Hindlimb muscle (tissue), 1 donor: ENCODE results near the gene SLC2A11. TPM values are rescaled to one million over a fixed set of nuclear protein-coding genes. Genes with fewer than 3 reads are reported as not detected.

Experiments
- DNase-seq: peaks from one replicate; pipeline ENCODE4 v3.0.0-alpha.2; 2013
- polyA plus RNA-seq: library from polyadenylated mRNA; unstranded; fragments of 120-200 nt; gene quantifications from one replicate; pipeline ENCODE4 v1.2.1, GENCODE V29; 2013; ENCODE audit not compliant: insufficient read length

The SLC2A11 gene
- polyA plus RNA-seq, 1 donor: 9.5 TPM

DNA sequence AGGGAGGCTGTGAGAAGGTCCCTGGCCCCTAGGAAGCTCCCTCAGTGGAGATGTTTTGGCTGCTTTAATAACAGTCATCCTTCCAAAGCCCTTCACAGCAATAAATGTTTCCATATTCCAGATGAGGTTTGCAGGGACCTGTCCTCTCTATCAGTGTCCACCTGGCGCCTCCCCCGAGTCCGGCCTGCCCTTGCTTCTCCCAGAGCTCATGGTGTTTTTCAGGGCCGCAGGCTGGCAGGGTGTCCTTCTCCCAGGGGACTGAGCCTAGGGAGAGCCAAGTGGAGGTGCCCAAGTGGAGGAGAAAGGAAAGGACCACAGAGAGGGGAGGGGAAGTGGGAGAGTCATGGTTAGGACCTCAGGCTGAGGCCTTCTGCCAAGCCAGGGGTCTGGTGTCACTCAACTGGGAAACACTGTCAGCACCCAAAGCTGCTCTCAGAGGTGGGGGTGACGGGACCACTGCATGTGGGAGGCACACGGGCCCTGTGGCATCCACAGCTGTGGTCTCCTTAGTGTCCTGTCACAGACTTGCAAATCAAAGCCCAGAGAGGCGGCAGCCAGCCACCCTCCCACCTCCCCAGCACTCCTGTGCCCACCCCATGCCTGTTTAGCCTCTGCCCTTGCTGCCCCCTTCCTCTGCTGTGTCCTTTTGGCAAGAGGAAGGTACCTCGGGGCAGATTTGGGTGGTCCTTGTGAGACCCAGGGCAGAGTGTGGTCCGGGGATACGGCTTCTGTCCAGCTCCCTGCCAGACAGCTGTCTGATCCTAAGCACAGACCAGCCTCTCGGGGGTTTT lies 25.3 kb upstream of the SLC2A11 start:
- no peak for DNase-seq

DNA sequence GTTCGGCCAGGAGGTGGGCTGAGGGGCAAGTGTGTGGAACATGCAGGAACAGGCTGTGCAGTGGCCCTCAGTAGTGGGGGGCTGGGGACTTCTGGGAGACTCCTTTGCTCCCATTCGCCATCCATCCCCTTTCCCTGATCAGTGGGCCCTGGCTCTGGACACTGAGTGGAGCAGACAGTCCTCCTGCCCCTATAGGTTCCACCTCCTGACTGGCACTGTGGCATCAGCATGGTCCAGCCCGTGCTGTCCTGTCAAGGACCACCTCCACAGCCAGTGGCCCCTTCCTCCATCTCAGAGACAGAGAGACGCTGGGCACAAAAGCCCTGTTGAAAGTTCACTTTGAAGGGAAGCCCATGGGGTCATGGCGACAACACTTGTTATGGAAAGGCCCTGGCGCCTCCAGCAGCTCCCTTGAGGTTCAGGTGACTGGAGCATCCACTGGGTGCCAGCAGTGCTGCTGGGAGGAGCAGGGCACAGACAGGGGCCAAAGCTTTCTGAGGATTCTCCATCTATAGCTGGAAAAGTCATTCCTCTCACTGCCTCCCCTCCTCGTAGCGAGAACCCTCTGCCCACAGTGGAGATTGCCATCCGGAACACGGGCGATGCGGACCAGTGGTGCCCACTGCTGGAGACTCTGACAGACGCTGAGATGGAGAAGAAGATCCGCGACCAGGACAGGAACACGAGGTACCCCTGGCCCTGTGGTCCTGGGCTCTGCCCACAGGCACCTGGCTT lies 24.5 kb upstream of the SLC2A11 start:
- no peak for DNase-seq

DNA sequence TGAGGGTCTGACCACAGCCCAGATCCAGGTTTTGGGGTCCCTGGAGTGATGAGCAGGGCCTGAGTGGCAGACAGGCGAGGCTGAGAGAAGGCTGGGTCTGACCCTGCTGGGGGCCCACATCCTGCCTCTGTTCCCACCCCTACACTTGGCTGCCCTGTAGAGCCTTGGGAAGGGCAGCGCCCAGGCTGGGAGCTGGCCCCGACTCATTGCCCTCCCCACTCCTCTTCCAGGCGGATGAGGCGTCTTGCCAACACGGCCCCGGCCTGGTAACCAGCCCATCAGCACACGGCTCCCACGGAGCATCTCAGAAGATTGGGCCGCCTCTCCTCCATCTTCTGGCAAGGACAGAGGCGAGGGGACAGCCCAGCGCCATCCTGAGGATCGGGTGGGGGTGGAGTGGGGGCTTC lies 23.8 kb upstream of the SLC2A11 start:
- DNase-seq: no peak

DNA sequence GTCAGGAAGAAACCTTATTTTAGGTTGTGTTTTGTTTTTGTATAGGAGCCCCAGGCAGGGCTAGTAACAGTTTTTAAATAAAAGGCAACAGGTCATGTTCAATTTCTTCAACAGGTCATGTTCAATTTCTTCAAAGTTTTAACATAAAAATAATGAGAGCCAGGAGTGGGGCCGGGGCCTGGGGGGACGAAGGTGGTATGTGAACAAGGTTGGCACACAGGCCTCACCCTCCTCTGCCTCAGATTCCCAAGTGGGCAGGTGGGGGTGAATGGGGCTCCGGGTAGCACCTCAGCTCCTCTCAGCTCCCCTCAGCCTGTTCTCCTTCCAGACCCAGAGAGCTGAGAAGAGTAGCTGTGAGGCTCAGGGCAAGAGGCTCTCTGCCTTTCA lies 23.3 kb upstream of the SLC2A11 start:
- no peak for DNase-seq

DNA sequence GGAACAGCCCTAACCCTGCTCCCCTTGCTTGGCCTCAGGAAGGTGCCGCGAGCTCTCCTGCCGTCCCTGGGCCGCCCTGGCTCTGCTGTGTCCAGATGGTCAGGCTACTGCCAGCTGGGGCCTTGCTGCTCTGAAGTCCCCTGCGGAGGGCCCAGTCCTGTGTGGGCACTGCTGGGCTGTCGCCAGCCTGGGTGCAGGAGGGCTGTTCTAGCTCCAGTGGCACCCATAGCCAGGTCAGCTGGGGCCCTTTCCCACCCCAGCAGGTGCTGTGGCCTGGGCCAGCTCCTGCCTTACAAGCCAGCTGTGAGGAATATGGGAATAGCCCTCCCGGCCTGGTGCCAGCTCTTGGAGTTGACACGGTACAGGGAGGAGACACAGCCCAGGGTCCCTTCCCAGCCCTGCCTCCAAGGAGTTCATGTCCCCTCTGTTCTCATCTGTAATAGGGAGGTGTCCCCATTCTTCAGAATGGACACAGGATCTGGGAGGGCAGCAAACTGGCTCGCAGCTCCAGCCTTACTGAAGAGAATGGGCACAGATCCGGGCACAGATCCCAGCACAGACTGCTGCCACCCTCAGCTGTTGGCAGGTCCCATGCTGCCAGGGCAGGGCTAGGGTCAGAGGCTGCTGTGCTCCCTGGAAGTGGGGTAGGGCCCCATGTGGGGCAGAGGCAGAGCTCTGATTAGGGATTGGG lies 22.7 kb upstream of the SLC2A11 start:
- DNase-seq: no peak

DNA sequence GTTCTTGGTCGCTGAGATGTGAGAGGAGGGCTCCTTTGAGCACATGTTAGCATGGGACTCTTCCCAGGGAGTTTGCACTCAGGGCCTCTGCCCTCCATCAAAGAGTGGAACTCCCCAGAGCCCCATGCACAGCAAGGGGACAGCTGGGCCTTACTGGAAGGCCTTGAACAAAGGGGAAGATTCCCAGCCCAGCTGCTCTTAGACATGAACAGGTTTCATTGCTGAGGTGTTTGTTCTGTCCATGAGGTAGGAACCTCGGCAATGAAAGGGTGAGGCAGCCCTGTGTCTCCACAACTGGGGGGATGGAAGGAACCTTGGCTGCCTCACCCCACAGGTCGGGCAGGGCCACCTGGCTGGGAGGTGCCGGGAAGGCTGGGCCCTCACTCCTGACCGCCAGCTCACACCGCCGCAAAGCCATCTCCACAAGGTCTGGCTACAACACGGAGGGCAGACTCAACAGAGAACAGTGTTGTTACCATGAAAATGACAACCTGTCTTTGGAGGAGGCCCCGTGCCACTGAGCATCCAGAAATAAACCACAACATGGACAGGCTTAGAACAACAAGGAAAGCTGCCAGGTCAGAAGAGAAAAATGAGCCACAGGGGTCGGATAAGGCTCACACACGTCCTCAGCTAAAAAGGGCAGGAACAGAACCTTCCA lies 22.1 kb upstream of the SLC2A11 start:
- DNase-seq: no peak

DNA sequence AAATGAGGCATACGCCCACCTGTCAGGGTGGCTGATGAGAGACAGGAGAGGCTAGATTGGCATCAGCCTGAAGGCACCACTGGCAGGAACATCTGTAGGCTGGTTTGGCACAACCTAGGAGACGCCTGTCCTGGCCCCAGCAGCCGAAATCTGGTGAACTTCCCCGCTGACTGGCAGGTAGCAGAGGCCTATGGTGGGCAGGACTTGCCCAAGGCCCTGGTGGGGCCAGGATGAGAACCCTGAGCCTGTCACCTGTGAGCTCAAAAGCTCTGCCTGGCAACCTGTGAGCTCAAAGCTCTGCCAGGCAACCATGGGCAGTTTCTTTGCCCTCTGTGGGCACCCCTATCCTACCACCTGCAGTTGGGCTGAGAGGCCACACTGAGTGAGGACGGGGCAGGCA lies 21.4 kb upstream of the SLC2A11 start:
- DNase-seq: no peak

DNA sequence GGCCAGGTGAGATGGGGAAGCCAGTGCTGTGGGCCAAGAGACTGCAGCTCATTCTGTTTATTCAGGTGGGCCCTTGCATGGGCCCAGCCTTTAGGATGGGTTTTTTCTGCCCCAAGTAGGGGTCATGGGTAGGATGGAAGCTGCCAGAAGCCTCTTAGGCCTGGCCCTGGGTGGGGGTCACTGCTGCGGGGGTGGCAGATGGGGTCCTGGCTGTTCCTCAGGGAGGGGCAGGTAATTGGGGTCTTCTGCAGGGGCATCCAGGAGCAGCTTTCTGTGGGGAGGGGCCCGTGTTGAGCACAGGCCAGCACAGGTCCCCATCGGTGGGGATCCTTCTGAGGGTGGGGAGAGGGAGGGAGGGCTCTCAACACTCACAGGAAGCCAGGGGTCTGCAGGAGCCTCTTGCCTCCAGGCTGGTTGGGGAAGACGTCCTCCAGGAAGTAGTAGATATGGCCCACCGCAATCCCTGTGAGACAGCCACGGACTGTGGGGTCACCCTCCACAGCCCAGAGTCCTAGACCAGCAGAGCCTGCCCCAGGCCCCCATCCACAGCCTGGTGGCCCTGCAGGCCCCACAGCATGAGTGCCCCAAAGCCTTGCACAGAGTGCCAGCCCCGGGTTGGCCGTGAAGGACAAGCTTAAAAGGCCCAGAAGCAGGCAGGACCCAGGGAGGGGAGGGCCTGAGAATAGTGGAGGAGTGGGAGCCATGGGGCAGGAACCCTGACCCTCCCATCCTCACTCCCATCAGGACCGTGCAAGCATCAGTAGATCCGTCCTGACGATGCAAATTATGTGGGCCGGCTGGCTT lies 20.8 kb upstream of the SLC2A11 start:
- DNase-seq: no peak

DNA sequence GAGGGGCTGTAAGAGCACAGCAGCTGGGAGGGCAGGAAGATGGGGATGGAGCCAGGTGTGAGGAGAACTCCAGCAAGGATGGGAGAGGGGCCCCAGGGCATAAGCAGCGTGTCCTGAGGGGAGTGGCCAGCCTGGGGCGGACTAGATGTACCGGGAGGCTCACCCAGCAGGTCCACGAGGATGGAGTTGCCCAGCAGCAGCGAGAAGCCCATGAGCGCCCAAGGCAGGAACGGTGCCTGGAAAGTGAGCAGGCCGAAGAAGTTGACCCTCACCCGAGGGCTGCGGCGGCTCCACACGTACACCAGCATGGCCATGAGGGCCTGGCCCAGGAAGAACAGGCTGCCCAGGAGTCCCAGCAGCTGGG lies 20.2 kb upstream of the SLC2A11 start:
- no peak for DNase-seq

DNA sequence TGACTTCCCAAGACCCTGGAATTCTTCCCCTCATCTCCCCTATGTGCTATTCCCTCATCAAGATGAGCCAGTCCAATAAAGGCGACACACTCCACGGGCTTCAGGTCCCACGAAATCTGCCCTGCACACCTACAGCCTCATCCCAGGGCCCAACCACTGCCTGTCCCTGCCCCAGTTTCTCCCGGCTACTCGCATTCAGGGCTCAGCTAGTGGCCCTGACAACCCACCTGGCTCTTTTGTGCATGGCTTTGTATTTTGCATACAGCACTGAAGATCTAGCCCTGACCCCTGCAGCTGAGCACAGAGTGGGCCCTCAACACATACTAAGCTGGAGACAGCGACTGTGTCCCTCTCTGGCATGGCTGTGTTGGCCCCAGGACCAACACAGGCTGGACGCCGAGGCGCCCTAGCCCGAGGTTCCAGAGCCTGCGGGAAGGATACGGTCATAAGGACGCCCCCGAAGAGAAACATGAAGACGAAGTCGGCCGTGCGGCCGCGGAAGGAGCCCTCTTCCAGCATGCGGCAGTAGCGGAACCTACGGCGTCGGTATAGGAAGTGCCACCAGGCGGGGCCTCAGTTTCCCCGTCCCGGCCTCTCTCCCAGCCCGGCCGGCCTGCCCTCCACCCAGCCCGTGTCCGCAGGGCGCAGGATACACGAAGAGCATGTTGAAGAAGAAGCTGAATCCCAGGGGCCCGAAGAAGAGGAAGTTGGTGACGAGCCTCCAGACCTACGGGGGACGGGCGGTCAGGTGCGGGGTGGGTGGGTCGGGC lies 19.6 kb upstream of the SLC2A11 start:
- DNase-seq: no peak

DNA sequence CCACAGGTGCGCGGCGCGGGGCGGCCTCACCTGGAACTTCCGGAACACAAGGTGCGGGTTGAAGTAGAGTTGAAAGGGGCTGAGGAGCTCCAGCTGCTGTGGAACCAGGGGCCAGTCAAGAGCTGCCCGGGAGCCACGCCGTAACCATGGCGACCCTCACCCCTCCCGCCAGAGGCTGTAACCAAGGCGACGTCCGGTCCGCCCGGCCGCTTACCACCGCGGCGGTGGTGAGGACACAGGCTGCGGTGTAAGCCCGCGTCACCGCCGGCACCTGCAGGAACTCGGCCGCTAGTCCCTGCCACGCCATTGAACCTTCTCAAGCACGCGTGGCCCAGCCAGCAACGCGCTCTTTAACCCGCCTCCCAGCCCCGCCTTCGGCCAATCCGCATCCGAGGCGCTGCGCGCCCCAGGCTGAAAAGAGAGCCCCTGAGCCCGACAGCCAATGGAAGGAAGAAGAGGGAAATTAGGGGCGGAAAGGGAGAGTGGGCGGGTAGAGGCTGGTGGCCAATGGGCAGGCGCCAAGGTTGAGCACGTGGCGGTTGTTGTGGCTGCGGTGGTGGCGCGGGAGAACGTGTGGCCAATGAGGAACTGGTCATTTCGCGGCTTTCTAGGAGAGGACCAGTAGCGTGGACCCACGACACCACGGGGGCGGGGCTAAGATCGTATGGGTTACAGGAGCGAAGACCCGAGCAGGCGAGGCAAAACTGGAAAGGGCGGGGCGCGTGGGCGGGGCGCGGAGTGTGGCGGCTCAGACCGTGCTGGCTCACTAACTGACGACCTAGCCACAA lies 18.8 kb upstream of the SLC2A11 start, which contains the start of gene DERL3:
TSS of gene DERL3 (minus strand) at position 326 of the 788 bp plus-strand sequence. CDS start at position 307, 19 bp downstream.
- DNase-seq: peak; percentile 91

DNA sequence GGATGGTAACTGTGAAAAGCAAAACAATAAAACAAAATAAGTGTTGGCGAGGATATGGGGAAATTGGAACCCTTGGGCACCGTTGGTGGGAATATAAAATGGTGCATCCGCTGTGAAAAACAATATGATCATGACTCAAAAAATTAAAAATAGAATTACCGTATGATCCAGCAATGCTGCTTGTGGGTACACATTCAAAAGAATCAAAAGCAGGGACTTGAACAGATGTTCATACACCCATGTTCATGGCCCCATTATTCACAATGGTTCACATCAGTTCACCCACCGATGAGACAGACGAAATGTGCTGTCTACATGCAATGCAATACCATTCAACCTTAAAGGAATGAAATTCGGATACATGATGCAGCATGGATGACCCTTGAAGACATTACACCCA lies 17.6 kb upstream of the SLC2A11 start:
- no peak for DNase-seq

DNA sequence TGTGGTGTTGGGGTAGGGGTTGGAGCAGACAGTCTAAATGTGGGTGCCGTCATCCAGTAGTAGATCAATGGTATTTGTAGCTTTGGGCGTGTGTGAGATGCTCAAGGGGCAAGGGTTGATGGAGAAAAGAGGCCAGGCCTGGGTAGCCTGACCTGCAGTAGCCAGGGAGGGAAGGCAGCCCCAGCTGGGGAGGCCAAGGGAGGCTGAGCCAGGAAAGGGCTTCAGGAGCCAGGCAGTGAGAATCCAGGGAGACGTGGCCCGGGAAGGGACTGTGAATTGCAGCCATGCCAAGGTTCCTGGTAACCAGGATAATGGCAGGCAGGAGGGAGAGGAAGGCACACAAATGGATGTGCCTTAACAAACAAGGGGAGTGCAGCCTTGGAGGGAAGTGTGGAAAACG lies 16.4 kb upstream of the SLC2A11 start:
- no peak for DNase-seq

DNA sequence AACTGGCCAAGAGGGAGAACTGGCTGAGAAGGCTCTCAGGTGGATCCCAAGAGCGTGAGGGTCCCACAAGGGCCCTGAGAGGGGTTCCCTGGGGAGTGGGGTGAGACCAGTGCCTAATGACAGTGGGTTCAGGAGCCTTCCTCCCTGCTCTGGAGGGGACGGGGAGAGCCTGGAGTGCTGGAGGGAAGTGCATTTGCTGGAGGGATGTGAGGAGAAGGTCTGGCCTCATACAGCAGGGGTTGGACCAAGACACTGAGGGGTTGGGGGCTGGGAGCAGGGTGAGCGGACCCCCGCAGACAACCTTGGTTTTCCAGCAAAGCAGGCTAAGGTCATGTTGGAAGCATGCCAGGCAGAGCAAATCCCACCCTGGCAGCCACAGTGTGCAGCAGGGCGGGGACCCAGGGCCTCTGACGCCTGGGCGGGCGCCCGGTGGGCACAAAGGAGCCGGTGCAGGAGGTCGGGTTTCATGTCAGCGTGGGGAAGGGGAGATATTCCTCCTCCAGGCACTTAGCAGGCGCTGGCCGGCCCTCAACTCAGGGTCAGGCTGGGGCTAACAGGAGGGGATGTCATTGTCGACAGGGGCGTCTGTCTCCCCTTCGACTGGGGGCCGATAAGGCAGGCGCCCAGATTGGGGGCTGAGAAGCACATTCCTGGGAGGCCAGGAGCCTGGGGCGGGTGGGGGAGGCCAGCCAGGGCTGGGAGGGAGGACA lies 15.8 kb upstream of the SLC2A11 start:
- no peak for DNase-seq

DNA sequence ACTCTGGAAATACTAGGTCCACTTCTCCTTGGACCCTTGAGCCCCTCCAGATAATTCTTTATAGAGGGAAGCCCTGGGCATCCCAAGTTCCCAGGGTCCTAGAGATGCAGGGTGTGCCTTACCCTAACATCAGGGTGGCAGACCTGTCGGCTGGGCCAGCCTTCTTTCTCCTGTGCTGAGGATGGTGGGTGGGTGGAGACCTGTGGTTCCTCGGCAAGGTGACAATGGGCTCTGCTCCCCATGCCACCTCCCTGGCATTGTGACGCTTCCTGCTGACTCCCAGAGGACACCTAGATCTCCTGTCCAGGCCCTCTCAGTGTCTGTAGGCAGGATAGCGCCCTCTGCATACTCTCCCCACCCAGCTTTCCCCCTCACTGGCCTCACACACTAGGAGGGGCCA lies 15.1 kb upstream of the SLC2A11 start:
- DNase-seq: no peak

DNA sequence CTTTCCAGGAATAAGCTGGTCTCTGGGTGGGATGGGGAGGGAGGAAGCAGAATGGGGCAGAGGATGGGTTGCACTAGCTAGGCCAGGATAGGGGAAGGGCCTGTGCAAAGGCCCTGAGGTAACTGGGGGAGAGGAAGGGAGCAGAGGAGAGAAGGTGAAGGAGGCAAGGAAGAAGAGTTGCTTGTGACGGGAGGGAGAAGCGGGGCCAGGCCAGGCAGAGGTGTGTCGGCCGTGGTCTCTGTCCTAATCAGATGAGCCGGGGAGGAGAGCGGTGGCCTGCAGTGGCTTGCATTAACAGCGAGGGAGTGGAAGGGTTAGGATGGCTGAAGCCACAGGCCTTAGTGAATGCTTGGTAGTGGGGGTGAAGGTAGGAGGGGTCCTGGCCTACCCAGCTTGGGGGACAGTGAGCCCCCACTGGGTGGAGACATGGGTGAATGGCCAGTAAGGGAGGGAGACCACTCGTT lies 12.9 kb upstream of the SLC2A11 start:
- no peak for DNase-seq

DNA sequence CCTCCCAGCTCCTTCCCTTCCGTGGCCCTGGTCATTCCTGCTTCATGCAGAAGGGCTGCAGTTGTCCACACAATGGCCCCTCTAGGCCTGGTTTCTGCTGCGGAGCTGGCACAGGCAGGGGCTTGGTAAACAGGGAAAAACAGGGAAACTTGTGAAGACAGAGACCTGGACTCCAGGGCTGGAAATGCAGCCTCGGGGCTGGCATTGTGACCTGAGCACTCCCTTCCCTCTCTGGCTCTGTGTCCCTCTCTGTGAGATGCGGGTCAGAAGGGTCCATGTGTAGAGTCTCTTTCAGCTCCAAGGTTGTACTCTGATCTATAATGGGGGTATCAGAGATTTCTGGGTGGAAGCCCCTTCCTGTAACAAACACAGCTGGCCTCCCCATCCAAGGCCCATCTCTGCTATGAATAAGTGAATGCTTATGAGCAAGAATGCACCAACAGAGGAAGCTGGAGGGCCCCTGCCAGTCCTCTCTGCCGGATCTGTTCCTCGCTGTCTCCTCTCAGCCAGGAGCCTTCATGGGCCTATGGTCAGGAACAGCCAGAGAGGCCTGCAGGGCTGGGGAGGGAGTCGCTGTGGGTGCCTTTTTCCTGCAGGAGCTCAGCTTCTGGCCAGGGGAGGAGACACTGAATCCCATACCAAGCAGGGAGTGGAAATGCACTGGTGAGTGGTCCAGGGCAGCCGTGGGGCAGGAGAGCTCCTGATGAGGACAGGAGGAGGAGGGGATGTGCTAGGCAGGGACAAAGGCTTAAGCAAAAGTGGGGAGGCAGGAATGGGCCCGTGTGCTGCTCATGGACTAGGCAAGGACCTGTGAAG lies 12.2 kb upstream of the SLC2A11 start:
- DNase-seq: no peak

DNA sequence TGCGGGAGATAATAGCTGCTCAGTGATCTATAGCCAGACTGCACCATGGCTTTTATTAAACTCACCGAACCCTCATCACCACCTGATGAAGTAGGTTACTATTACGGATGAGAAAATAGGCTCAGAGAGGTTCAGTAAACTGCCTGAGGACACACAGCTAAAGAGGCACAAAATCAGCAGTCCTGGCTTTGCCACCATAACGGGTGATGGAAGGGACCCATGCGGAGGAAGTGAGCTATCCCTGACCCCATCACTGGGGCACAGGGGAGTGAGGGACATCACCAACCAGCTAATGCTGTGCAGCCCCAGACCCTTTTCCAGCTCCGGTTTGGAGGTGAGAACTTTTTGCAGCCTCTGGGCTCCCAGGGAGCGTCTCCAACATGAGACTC lies 11.6 kb upstream of the SLC2A11 start:
- DNase-seq: no peak
